ENCODE results near the gene YEATS2. TPM values are rescaled to one million over a fixed set of nuclear protein-coding genes. Genes with fewer than 3 reads are reported as not detected.
A peak's percentile ranks its signal among the peaks of the same experiment; 100 is the strongest.

YEATS2 gene
- total RNA-seq, 1 experiment from 2014 or later = 33.8 TPM

- DNase-seq (ENCODE audit: low read depth, low spot score) (no peak), ATAC-seq (no peak)
- CTCF ChIA-PET = no interaction called here
- BruUV-seq (replicated peaks) = no TSS peak
- POLR2A ChIA-PET = no interaction called here
- Histone ChIP-seq H3K4me1 (ENCODE audit: control insufficient read depth, insufficient read depth, low read length) (peaks cover 11% of the 10 kb centered on the region), H3K36me3 (ENCODE audit: control insufficient read depth, insufficient read depth, low read length) (no peaks in the 10 kb centered on the region), H3K9me3 (ENCODE audit: control insufficient read depth, insufficient read depth, low read depth, low read length) (no peaks in the 10 kb centered on the region), H3K27me3 (ENCODE audit: control insufficient read depth, insufficient read depth, low read length) (no peaks in the 10 kb centered on the region), H3K4me3 (ENCODE audit: low read depth in 2 of 2, low read length in 2 of 2) (no peak overlapping the region), H3K27ac (ENCODE audit: low read length) (no peak overlapping the region)
- in situ Hi-C loops (cut with HindIII; ENCODE audit: low pct_unique_long_range_greater_than_20kb, low sequenced_read_pairs) (no loop called here), intact Hi-C loops (cut with micrococcal nuclease; ENCODE audit: unreplicated experiment) (no loop called here)
- TF ChIP-seq SIN3A (IDR thresholded peaks at IDR 0.05; ENCODE audit: borderline replicate concordance, insufficient read depth, low read depth, low read length) = no peak
- TF ChIP-seq POLR2AphosphoS5 (IDR thresholded peaks at IDR 0.05; ENCODE audit: low read depth, low read length) = no peak
- TF ChIP-seq TCF7L2 (IDR thresholded peaks at IDR 0.05; ENCODE audit: low read depth, low read length) = no peak
- TF ChIP-seq REST (IDR thresholded peaks at IDR 0.05; ENCODE audit: insufficient read depth in 1 of 2, low read depth in 2 of 2, low read length in 1 of 2) = no peak
- TF ChIP-seq, protein P1, sequence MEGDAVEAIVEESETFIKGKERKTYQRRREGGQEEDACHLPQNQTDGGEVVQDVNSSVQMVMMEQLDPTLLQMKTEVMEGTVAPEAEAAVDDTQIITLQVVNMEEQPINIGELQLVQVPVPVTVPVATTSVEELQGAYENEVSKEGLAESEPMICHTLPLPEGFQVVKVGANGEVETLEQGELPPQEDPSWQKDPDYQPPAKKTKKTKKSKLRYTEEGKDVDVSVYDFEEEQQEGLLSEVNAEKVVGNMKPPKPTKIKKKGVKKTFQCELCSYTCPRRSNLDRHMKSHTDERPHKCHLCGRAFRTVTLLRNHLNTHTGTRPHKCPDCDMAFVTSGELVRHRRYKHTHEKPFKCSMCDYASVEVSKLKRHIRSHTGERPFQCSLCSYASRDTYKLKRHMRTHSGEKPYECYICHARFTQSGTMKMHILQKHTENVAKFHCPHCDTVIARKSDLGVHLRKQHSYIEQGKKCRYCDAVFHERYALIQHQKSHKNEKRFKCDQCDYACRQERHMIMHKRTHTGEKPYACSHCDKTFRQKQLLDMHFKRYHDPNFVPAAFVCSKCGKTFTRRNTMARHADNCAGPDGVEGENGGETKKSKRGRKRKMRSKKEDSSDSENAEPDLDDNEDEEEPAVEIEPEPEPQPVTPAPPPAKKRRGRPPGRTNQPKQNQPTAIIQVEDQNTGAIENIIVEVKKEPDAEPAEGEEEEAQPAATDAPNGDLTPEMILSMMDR (IDR thresholded peaks at IDR 0.05) = no peak
Measured at GRCh38 chr3:183829466-183829865, 131.9 kb downstream of the YEATS2 start.

DNA sequence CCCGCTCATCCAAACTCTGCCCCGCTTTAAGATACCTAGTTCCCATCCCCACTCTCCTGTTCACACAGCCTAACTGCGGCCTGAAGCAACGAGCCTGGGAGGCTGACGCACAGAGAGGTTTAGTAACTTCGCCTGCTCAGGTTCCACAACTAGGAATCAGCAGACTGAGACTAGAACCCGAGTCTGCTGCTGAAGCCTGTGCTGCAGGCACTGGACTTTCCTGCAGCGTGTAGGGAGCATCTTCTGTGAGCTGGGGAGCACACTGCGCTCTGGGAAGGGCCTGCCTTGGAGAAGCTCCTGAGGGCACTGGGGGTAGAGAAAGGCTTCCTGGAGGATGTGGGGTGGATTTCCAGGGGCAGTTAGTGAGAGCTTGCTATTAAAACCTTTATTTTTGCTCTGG is 132.6 kb downstream of the YEATS2 start:
- TF ChIP-seq TCF7L2 (IDR thresholded peaks at IDR 0.05; ENCODE audit: low read depth, low read length) (no peak), REST (IDR thresholded peaks at IDR 0.05; ENCODE audit: insufficient read depth in 1 of 2, low read depth in 2 of 2, low read length in 1 of 2) (no peak), SIN3A (IDR thresholded peaks at IDR 0.05; ENCODE audit: borderline replicate concordance, insufficient read depth, low read depth, low read length) (no peak), POLR2AphosphoS5 (IDR thresholded peaks at IDR 0.05; ENCODE audit: low read depth, low read length) (no peak)
- TF ChIP-seq, protein P1 (IDR thresholded peaks at IDR 0.05) = no peak
- in situ Hi-C loops (cut with HindIII; ENCODE audit: low pct_unique_long_range_greater_than_20kb, low sequenced_read_pairs) (no loop called here), intact Hi-C loops (cut with micrococcal nuclease; ENCODE audit: unreplicated experiment) (no loop called here)
- Histone ChIP-seq H3K9me3 (ENCODE audit: control insufficient read depth, insufficient read depth, low read depth, low read length) (no peaks in the 10 kb centered on the region), H3K36me3 (ENCODE audit: control insufficient read depth, insufficient read depth, low read length) (no peaks in the 10 kb centered on the region), H3K27ac (ENCODE audit: low read length) (no peak overlapping the region), H3K27me3 (ENCODE audit: control insufficient read depth, insufficient read depth, low read length) (no peaks in the 10 kb centered on the region), H3K4me1 (ENCODE audit: control insufficient read depth, insufficient read depth, low read length) (peaks cover 11% of the 10 kb centered on the region), H3K4me3 (ENCODE audit: low read depth in 2 of 2, low read length in 2 of 2) (no peak overlapping the region)
- BruUV-seq (replicated peaks) = TSS peak; percentile 26
- ChIA-PET CTCF (no interaction called here), POLR2A (no interaction called here)
- no peak for DNase-seq (ENCODE audit: low read depth, low spot score)
- no peak for ATAC-seq

Measured in Panc1 (cell line).